Choroid plexus epithelial cell (primary cell): ENCODE data around the gene MSH5.
A peak's percentile ranks its signal among the peaks of the same experiment; 100 is the strongest.
"Not testable (repeated sequence)": the region's sequence is repeated elsewhere in the genome, so short reads cannot be mapped to it uniquely, and the experiment has no call there.

Source experiments
- DNase-seq: peaks from one replicate; pipeline ENCODE4 v3.0.0-alpha.2; 2010; ENCODE audit warnings: low read depth
- H3K4me3 ChIP-seq: 2 replicates; pipeline ENCODE4 v1.5.1; 2011; ENCODE audit warnings: low read depth, mild to moderate bottlenecking, control low read depth, low read length, moderate library complexity
- CTCF ChIP-seq: conservative IDR thresholded peaks from 2 replicates; pipeline ENCODE4 v1.5.1; 2011; ENCODE audit warnings: low read depth, mild to moderate bottlenecking, control low read depth, inconsistent platforms, low read length, moderate library complexity

MSH5 gene

DNA sequence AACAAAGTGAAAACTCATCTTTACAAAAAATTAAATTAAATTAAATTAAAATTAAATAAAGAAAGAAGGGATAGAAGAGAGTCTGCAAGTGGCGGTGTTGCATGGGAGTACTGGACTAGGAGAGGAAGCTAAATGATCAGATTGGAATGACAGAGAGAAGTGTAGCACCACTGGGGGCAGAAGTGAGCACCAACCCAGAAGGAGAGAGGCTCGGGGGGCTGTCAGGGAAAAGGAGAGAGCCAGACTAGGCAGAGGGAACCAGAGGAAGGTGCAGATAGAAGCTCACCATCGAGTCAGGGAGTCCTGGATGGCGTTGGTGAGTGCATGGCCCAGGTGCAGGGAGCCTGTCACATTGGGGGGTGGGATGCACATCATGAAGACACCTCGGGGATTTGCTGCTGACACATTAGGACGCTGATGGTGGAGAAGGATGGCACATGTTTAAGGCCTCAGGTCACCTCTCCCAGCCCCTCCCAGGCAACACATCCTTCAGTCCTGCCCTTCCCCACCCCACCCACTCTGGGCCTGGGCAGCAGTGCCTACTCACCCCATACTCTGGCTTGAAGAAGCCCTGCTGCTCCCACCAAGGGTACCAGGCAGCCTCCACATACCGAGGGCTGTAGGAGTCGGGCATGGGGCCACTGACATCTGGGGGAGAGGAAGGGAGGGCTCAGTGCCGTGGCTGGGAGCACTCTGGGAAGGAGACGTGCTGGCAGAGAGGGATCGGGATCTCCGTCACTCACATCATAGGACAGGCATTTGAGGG, 51.7 kb downstream of the MSH5 start:
- peak; percentile 66 for DNase-seq
- no peak overlapping the region for H3K4me3 ChIP-seq
- TF ChIP-seq CTCF = peak; percentile 80

DNA sequence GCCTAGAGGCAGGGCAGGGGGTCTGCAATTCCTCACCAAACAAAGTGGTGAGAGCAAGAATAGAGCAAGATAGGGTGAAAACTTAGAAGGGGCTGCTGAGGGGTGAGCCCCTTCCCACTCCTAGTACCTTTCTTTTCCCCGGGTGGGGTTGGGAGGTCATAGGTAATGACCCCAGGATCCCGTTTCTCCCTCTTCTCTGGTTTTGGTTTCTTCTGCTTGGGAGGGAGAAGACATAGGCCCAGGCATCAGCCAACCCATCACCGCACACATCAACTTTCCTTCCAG, 52.2 kb downstream of the MSH5 start:
- no peak overlapping the region for H3K4me3 ChIP-seq
- TF ChIP-seq CTCF = no peak
- DNase-seq = no peak

- peak; percentile 51 for DNase-seq
- no peak overlapping the region for H3K4me3 ChIP-seq
- TF ChIP-seq CTCF = no peak
Observed at GRCh38 chr6:31792761-31793171, 53.0 kb downstream of the MSH5 start.

DNA sequence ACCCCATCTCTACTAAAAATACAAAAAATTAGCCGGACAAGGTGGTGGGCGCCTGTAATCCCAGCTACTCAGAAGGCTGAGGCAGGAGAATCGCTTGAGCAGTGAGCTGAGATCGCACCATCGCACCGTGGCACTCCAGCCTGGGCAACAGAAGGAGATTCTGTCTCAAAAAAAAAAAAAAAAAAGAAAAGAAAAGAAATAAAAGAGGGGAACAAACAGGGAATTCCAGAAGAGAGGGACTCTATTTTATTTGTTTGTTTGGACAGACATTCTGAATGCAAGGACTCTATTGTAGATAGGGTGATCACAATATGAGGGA, 54.1 kb downstream of the MSH5 start:
- H3K4me3 ChIP-seq = peak overlapping the region; percentile 72
- not testable (repeated sequence) for DNase-seq

DNA sequence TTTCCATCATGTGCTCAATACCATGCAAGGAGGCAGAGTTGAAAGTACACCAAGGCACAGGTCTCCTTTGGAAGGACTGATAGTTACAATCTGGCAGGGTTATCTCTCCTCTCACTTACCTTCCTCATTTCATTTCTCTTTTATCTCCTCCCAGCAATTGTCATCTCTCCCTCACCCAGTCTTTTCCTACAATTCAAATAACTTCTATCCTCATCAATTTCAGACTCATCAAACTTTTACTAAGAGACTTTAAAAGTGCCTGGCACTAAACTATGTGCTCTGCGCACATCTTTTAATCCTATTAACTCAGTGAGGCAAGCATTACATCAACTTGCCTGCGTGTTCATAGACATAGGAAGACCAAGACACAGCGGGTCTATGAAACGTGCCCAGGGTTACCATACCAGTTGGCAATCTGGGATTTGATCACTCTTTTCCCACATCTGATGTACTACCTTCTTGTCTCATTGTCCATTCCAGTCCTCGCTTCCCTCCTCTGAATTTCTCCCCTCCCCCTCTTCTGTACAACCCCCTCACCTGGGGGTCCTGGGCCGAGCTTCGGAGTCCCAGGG, 54.6 kb downstream of the MSH5 start:
- no peak for TF ChIP-seq CTCF
- DNase-seq = peak; percentile 61
- peak overlapping the region; percentile 72 for H3K4me3 ChIP-seq

DNA sequence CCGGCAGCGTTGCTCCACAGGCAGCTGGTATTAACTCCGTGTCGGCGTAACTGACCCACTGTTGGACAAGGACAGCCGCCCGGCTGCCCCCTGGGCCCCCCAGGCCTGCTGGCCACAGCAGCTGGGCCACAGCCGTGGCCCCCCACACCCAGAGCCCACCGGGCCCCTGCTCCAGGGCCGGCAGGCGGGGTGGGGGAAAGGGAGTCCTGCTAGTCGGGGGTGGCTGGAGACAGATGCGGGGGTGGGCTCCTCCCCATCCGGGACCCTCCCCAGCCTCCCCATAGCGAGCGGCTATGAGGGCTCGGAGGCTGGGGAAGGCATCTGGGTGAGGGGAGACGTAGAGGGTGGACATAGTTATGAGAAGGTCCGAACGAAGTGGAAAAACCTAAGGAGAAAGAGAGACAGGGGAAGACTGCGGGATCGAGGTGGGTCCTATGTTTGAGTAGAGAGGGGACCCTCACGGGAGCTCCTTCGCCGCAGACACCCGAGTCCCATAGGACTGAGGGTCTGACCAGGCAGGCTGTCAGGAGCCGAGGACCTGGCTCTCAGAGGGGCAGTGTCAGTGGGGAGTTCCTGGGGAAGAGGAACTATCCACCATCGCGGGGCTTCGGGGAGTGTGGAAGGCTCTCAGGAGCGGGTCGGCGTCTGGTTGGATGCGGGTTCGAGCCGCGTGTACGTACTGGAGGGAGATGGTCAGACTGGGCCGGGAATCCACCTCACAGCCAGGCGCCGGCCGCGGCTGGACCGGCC, 55.2 kb downstream of the MSH5 start:
- no peak for TF ChIP-seq CTCF
- DNase-seq = peak; percentile 56
- peak overlapping the region; percentile 72 for H3K4me3 ChIP-seq

DNA sequence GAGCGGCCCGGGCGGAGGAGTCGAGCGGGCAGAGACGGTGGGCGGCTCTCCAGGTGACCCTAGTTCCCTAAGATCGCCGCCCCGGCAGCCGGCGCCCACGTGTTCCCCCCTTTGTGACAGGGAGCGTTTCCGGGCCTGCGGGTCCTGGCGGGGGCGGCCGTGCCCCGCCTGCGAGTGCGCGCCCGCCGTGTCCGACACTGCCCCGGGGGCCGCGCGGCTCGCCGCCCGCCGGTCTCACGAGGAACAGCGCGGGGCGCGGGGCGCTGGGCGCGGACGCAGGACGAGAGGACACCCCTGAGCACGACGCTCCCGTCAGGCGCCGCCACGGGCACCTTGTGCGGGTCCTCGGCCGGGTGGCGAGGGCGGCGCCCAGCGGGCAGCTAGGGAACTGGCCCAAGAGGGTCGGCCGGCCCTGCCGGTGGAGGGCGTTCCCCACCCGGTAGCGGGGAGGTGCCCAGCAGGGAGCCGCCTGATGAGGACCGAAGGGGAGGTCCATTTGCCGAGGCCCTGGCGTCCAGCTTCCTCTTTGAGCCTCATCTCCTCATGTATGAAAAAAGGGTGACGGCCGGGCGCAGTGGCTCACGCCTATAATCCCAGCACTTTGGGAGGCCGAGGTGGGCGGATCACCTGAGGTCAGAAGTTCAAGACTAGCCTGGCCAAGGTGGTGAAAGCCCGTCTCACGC, 56.0 kb downstream of the MSH5 start, which contains the start of gene VARS1:
TSS of gene VARS1 (minus strand) at position 137 of the 683 bp plus-strand sequence. CDS start 535 bp downstream, outside the sequence.
- peak within 1 kb of the TSS; percentile 72 for H3K4me3 ChIP-seq
- TF ChIP-seq CTCF = peak; percentile 64
- peak; percentile 91 for DNase-seq
